ENCODE measurements around the gene CACNA2D2. TPM values are rescaled to one million over a fixed set of nuclear protein-coding genes. Genes with fewer than 3 reads are reported as not detected.
A peak's percentile ranks its signal among the peaks of the same experiment; 100 is the strongest.

The CACNA2D2 gene
- total and polyA plus RNA-seq, 5 donors = 8.7 to 56.1 (median 40.0) TPM

DNA sequence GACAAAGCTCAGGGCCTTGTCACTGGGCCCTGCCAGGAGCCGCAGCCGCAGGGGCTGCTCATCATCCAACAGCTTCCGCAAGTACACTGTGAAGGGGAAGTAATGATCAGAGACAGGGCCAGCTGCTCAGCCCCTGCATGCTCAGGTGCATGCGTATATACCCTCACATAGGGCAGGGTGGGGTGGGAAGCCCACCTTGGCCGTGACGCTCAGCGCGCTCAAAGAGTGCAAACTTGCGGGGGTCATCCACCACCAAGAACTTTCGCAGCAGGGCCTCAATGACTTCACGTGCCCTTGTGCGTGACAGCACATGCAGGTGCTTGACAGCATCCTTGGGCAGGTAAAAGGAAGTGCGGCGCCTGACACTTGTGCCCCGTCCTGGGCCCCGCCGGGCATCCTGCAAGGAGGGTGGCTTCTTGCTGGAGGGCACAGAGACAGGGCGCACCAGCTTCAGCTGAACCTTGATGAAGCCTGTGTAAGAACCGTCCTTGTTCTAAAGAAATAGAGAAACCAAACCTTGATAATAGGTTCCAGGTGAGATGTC lies 172.0 kb downstream of the CACNA2D2 start:
- 95% methylated on average over 19 of the region's 19 CpGs for WGBS
- no peak for ATAC-seq
- Histone ChIP-seq H3K4me3 (ENCODE audit: low read length) (no peak overlapping the region), H3K27me3 (ENCODE audit: control insufficient read depth, insufficient read depth) (no peaks in the 10 kb centered on the region), H3K27ac (ENCODE audit: low read length) (no peak overlapping the region), H3K4me1 (ENCODE audit: control insufficient read depth, insufficient read depth, low read length) (peaks cover 3% of the 10 kb centered on the region), H3K9me3 (ENCODE audit: control insufficient read depth, low read length) (no peaks in the 10 kb centered on the region)
- intact Hi-C loops (cut with DNase I) = no loop called here
- DNase-seq = peak in 2 of 3 donors; percentile 17 to 40

DNA sequence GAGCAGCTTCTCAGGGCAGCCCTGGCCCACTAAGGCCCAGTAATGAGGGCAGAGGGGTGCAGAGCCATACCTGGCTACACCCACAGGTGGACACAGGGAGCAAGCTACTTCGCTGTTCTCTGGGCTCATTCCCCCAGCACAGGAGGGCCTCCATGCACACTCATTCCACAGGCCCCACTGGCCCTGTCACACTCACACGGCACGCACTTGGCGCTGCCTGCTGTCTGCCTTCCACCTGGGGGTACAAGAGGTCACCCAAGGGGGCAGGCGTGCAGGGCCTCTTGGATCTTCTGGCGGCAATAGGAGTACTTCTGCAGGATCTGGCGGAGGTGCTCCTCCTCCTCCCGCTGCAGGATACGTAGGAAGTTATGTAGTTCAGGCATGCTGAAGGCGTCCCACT lies 173.1 kb downstream of the CACNA2D2 start:
- intact Hi-C loops (cut with DNase I) = no loop called here
- Histone ChIP-seq H3K4me3 (ENCODE audit: low read length) (no peak overlapping the region), H3K27ac (ENCODE audit: low read length) (no peak overlapping the region), H3K27me3 (ENCODE audit: control insufficient read depth, insufficient read depth) (no peaks in the 10 kb centered on the region), H3K4me1 (ENCODE audit: control insufficient read depth, insufficient read depth, low read length) (peaks cover 3% of the 10 kb centered on the region), H3K9me3 (ENCODE audit: control insufficient read depth, low read length) (no peaks in the 10 kb centered on the region)
- peak; percentile 13 to 31 (median 29) for DNase-seq
- 86% methylated on average over 10 of the region's 10 CpGs for WGBS
- no peak for ATAC-seq

DNA sequence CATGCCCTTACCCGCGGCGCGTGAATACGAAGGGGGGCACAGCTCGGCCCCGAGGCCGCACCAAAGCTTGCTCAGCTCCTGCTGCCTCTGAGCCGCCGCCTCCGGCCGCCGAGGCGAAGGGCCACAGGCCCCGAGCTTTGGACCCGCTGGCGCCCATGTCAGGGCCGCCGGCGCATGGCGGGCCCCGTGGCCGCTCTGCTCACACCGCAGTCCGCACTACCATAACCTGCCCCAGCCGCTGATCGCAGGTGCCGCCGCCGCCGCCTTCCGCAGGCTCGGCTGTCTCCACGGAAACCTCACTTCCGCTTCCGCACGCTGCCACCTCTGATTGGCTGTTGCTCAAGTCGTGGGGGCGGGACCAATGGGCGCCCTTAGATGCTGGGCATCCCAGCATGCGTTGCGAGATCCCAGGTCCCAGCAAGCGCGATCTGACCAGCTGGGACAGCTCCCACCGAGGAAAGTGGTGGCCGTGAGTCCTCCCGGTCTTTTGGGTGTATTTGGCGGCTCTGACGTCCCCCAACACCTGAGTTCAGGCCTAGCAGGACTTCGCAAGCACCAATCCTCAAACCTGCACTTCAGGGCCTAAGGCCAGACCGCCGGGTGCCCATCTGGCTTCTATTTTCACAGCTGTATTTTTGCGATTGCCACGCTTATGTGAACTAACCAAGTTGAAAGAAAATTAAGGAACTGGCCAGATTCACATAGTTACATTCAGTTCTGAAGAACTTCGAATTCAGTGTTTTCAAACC lies 175.3 kb downstream of the CACNA2D2 start, which contains the start of gene TUSC2:
Gene TUSC2 (minus strand): TSS at position 281 of the 749 bp plus-strand sequence. CDS start 124 bp downstream, at position 157.
- H3K27ac ChIP-seq (ENCODE audit: low read length) = peak within 1 kb of the TSS; percentile 87
- H3K9me3 ChIP-seq (ENCODE audit: control insufficient read depth, low read length) = no peaks in the 10 kb centered on the region
- H3K4me1 ChIP-seq (ENCODE audit: control insufficient read depth, insufficient read depth, low read length) = peaks cover 8% of the 10 kb centered on the region
- ATAC-seq (peak; percentile 63 to 88), DNase-seq (peak; percentile 97 to 99 (median 98))
- intact Hi-C loops (cut with DNase I) = no loop called here
- 2% methylated on average over 55 of the region's 55 CpGs for WGBS
- H3K4me3 ChIP-seq (ENCODE audit: low read length) = peak within 1 kb of the TSS; percentile 85
- no peaks in the 10 kb centered on the region for H3K27me3 ChIP-seq (ENCODE audit: control insufficient read depth, insufficient read depth)

DNA sequence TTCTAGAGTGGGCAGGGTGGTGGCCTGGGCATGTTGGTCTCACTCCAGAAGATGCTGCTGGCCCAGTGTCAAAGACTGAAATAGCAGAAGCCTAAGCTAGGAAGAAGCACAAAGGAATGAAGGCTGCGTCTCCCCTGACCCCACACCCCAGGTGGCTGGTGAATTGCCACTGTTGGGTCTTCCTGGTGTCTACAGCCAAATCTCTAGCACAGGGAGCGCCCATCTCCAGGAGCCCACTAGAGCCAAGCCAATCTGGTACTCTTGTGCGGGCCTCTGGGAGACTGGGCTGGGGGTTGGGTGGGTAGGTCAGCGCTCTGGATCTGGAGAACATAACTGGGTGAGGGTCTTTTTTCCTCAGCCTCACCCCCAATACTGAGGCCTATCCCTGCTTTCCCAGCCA lies 176.3 kb downstream of the CACNA2D2 start:
- ATAC-seq (no peak), DNase-seq (peak in 1 of 3 donors; percentile 40)
- Histone ChIP-seq H3K9me3 (ENCODE audit: control insufficient read depth, low read length) (no peaks in the 10 kb centered on the region), H3K27ac (ENCODE audit: low read length) (no peak overlapping the region), H3K27me3 (ENCODE audit: control insufficient read depth, insufficient read depth) (no peaks in the 10 kb centered on the region), H3K4me1 (ENCODE audit: control insufficient read depth, insufficient read depth, low read length) (peaks cover 8% of the 10 kb centered on the region), H3K4me3 (ENCODE audit: low read length) (peak overlapping the region; percentile 85)
- intact Hi-C loops (cut with DNase I) = no loop called here
- 63% methylated on average over 4 of the region's 4 CpGs for WGBS

DNA sequence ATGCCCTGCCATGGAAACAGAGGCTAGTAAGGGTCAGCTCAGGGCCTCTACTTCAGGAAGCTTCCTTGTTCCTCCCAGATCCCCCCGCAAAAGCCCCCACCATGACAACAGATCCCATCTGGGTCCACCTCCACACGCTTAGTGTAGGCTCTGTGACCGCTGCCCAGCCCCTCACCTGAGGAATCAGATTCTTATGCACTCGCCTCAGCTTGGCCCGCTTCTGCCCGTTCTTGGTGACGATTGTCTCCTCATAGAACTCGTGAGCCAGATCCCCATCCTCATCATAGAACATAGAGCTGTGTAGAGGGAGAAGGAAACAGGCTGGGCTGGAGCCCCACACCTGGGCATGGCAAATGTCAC lies 177.3 kb downstream of the CACNA2D2 start:
- Histone ChIP-seq H3K27ac (ENCODE audit: low read length) (no peak overlapping the region), H3K4me3 (ENCODE audit: low read length) (no peak overlapping the region), H3K9me3 (ENCODE audit: control insufficient read depth, low read length) (no peaks in the 10 kb centered on the region), H3K27me3 (ENCODE audit: control insufficient read depth, insufficient read depth) (no peaks in the 10 kb centered on the region), H3K4me1 (ENCODE audit: control insufficient read depth, insufficient read depth, low read length) (peaks cover 8% of the 10 kb centered on the region)
- DNase-seq (peak in 1 of 3 donors; percentile 51), ATAC-seq (no peak)
- intact Hi-C loops (cut with DNase I) = no loop called here
- 92% methylated on average over 8 of the region's 8 CpGs for WGBS

DNA sequence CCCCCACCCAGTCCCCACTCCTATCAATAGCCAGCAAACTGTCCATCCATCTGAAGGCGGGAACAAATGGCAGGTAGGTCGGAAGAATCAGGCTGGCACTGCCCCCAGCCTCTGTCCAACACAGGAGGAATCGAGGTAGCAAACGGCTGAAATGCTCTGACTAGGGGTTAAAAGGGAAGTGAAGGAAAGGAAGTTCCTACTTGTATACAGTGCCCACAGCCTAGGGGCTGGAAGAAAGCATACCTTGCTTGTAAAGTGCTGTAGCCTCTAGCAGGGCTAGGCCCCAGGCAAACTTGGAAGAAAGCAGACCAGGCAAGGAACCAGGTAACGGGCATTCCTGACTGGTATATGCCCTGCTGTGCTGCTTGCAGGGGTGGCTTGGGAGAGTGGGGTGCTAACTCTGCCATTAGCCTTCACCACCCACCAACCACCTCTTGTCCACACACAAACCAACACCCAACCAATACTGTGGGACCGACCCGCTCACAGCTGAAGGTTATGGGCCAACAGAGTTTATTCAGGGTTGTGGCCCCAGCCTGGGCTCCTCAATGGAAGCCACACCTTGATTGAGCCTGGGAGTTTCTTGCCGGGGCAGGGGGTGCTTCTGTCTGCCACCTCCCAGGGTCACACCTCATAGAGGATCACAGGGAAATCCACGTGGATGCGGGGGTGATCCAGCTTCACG lies 177.8 kb downstream of the CACNA2D2 start:
- H3K27me3 ChIP-seq (ENCODE audit: control insufficient read depth, insufficient read depth) = no peaks in the 10 kb centered on the region
- ATAC-seq = no peak
- peaks cover 8% of the 10 kb centered on the region for H3K4me1 ChIP-seq (ENCODE audit: control insufficient read depth, insufficient read depth, low read length)
- H3K9me3 ChIP-seq (ENCODE audit: control insufficient read depth, low read length) = no peaks in the 10 kb centered on the region
- H3K4me3 ChIP-seq (ENCODE audit: low read length) = no peak overlapping the region
- peak in 1 of 3 donors; percentile 20 for DNase-seq
- H3K27ac ChIP-seq (ENCODE audit: low read length) = no peak overlapping the region
- WGBS = 86% methylated on average over 11 of the region's 11 CpGs
- intact Hi-C loops (cut with DNase I) = no loop called here

DNA sequence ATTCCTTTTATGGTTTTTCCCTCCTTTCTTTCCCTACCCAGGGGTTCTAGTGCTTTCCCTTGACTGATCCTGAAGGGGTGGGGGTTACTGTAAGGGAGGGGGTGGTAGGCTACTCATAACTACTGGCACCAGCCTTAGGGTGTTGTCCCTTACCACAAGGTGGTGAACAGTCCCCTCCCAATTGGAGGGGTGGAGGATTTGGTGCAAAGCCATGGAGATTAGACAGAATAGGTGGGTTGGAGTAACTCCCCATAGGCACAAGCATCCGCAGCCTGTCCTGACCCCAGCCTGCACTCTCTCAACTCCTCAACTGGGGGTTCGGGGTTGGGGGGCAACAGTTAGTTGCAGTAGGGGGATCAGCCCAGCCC lies 178.3 kb downstream of the CACNA2D2 start:
- no peak for ATAC-seq
- no peak for DNase-seq
- intact Hi-C loops (cut with DNase I) = no loop called here
- Histone ChIP-seq H3K27me3 (ENCODE audit: control insufficient read depth, insufficient read depth) (no peaks in the 10 kb centered on the region), H3K27ac (ENCODE audit: low read length) (no peak overlapping the region), H3K9me3 (ENCODE audit: control insufficient read depth, low read length) (no peaks in the 10 kb centered on the region), H3K4me1 (ENCODE audit: control insufficient read depth, insufficient read depth, low read length) (peaks cover 11% of the 10 kb centered on the region), H3K4me3 (ENCODE audit: low read length) (no peak overlapping the region)
- WGBS = 83% methylated on average over 2 of the region's 2 CpGs

DNA sequence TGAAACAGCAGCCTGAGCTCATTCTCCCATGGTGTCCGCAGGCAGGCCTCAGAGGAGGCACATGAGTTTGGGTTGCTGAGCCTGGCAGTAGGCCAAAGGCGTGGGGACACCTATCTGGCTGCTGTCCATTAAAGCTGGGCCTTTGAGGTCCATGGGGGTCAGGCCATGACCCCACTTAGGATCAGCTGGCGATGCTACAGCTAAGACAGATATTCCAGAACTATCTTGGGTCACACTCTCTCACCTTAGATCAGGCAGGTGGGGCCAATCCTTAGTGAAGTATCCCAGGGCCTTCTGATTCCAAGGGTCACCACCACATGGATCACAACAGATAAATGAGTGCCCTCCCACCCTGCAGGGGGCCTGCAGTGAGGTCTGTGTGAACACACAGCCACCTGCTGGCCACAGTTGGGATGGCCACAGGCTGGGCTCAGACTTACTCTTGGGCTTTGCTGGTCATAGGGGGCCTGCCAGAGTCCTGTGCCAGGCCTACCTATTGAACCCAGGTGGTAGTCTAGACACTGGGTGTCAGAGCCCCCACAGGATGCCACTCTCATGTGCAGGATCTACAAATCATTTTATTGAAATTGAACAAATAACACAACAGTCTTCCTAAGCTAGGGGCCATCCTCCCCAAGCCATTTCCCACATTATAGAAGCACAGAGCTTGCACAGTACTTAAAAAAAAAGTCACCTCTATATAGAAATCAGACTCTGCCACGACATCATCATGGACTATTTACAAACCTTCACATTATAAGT lies 178.9 kb downstream of the CACNA2D2 start:
- intact Hi-C loops (cut with DNase I) = loop anchor here in 1 of 4 donors (5.0 kb wide), 1 partner anchor 97 kb away; no protein-coding TSS in a partner anchor
- peaks cover 12% of the 10 kb centered on the region for H3K4me1 ChIP-seq (ENCODE audit: control insufficient read depth, insufficient read depth, low read length)
- no peaks in the 10 kb centered on the region for H3K9me3 ChIP-seq (ENCODE audit: control insufficient read depth, low read length)
- ATAC-seq (peak; percentile 3 to 24), DNase-seq (peak; percentile 83 to 93 (median 90))
- 38% methylated on average over 4 of the region's 4 CpGs for WGBS
- H3K27ac ChIP-seq (ENCODE audit: low read length) = peak overlapping the region; percentile 96
- no peak overlapping the region for H3K4me3 ChIP-seq (ENCODE audit: low read length)
- H3K27me3 ChIP-seq (ENCODE audit: control insufficient read depth, insufficient read depth) = no peaks in the 10 kb centered on the region

DNA sequence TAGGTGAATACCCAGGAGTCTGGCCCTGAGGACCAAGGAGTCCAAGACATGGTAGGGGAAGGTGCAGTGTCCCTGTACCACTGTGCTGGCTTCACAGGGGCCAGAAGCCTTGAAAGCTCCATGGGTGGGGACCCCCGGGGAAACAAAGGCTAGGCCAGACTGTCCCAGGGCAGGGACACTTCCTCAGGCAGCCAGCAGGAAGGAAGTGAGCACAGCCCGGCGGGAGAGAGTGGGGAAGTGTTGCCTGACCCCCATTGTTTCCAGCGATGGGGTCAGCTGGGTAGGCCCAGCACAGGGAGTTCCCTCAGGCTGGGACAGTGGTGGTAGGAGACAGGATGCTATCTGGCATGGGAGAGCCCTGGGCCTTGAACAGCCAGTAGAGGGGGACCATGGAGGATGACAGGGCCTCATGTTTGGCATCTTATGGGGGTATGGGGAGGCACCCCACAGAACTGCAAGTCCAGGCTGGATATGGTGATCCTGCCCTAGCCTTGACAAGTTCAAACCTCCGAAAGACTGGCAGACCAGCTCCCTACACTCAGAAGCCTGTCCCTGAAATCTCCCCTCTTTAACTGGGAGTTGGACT lies 179.7 kb downstream of the CACNA2D2 start:
- no peak overlapping the region for H3K4me3 ChIP-seq (ENCODE audit: low read length)
- intact Hi-C loops (cut with DNase I) = loop anchor here in 1 of 4 donors (5.0 kb wide), 1 partner anchor 96 kb away; no protein-coding TSS in a partner anchor
- DNase-seq (peak; percentile 80 to 87 (median 85)), ATAC-seq (peak; percentile 23 to 65)
- H3K27me3 ChIP-seq (ENCODE audit: control insufficient read depth, insufficient read depth) = no peaks in the 10 kb centered on the region
- WGBS = 45% methylated on average over 5 of the region's 5 CpGs
- no peaks in the 10 kb centered on the region for H3K9me3 ChIP-seq (ENCODE audit: control insufficient read depth, low read length)
- peak overlapping the region; percentile 96 for H3K27ac ChIP-seq (ENCODE audit: low read length)
- peaks cover 11% of the 10 kb centered on the region for H3K4me1 ChIP-seq (ENCODE audit: control insufficient read depth, insufficient read depth, low read length)

DNA sequence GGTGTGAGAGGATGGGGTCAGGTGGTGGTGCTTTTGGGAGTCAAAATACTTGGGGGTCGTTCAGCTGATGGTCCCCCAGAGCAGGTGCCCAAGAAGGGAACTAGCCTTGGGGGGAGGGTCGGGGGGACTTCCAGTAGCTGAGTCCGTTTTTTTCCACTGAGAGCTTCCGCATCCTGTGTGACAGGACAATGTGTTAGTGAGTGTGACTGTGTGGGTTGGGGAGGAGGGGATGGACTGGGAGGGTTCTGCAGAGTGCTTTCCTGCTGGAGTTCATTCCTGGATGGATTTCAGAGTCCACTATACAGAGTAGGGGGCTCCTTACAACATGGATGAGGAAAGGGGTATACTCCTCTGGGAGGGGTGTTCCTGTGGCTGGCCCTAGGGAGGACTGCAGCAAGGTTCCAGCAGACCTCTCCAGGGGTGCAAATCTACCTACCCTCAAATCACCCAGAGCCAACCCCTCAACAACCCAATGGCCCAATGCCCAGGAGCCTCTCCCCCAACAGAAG lies 180.3 kb downstream of the CACNA2D2 start:
- intact Hi-C loops (cut with DNase I) = loop anchor here in 1 of 4 donors (5.0 kb wide), 1 partner anchor 96 kb away; no protein-coding TSS in a partner anchor
- ATAC-seq (peak; percentile 2 to 42), DNase-seq (peak in 2 of 3 donors; percentile 65 to 71)
- peak overlapping the region; percentile 96 for H3K27ac ChIP-seq (ENCODE audit: low read length)
- no peaks in the 10 kb centered on the region for H3K9me3 ChIP-seq (ENCODE audit: control insufficient read depth, low read length)
- 36% methylated on average over 4 of the region's 4 CpGs for WGBS
- no peaks in the 10 kb centered on the region for H3K27me3 ChIP-seq (ENCODE audit: control insufficient read depth, insufficient read depth)
- H3K4me3 ChIP-seq (ENCODE audit: low read length) = no peak overlapping the region
- peaks cover 9% of the 10 kb centered on the region for H3K4me1 ChIP-seq (ENCODE audit: control insufficient read depth, insufficient read depth, low read length)
